ENCODE results near the gene MDFIC.

Gene MDFIC

GRCh38 chr7:114970308-114970707 lies 48.4 kb downstream of the MDFIC start:
- H3K27ac ChIP-seq, result no peak overlapping the region
- no peak for TF ChIP-seq CTCF (conservative IDR thresholded peaks at IDR 0.05)
- no peak for TF ChIP-seq ZFX (IDR thresholded peaks at IDR 0.05)

DNA sequence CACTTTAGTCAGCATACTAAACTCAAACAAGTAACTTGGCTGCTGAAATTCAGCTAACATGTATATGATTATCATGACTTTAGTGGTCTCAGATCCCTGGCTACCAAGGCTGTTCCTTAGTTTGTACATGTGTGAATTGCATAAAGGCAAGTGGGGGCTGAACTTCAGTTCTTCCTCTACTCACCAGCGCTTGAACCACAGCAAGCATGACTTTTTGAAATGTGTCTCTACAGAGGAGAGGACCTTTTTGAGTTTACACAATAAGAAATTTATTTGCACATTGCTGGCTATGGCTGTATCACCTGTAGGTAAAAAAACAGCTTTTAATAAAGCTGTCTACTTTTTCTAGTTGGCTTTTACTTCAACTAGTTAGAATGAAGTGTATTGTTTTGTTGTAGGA lies 48.8 kb downstream of the MDFIC start:
- H3K27ac ChIP-seq, result no peak overlapping the region
- TF ChIP-seq ZFX (IDR thresholded peaks at IDR 0.05), result no peak
- TF ChIP-seq CTCF (conservative IDR thresholded peaks at IDR 0.05), result no peak

- no peak for TF ChIP-seq CTCF (conservative IDR thresholded peaks at IDR 0.05)
- no peak overlapping the region for H3K27ac ChIP-seq
Observed at GRCh38 chr7:114972567-114972966, 50.7 kb downstream of the MDFIC start.

DNA sequence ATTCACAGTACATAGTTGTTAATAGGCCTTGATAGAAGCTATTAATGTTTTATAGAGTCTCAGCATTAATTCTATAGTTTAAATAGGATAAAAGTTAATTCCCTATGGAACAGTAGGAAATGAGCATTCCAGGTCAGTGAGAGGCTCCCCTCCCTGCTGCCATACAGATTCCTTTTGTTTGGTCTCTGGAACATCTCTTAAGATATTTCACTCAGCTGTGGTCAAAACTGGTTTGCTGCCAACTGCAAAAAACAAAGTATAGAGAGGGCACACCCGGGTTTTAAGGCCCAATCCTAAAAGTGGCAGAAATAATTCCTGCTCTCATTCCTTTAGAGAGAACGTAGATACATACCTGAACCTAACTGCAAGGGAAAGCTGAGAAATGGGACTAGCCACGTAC lies 51.3 kb downstream of the MDFIC start:
- TF ChIP-seq ZFX (IDR thresholded peaks at IDR 0.05) (no peak), CTCF (conservative IDR thresholded peaks at IDR 0.05) (no peak)
- no peak overlapping the region for H3K27ac ChIP-seq

- no peak overlapping the region for H3K27ac ChIP-seq
- TF ChIP-seq ZFX (IDR thresholded peaks at IDR 0.05), result no peak
- TF ChIP-seq CTCF (conservative IDR thresholded peaks at IDR 0.05), result no peak
Observed at GRCh38 chr7:114975401-114975800, 53.5 kb downstream of the MDFIC start.

GRCh38 chr7:114976666-114977065 lies 54.8 kb downstream of the MDFIC start:
- H3K27ac ChIP-seq, result no peak overlapping the region

GRCh38 chr7:114977277-114977676 lies 55.4 kb downstream of the MDFIC start:
- no peak for TF ChIP-seq ZFX (IDR thresholded peaks at IDR 0.05)
- no peak for TF ChIP-seq CTCF (conservative IDR thresholded peaks at IDR 0.05)
- H3K27ac ChIP-seq, result no peak overlapping the region

More at GRCh38 chr7:114976666-114977065, 54.8 kb downstream of the MDFIC start:
- TF ChIP-seq CTCF (conservative IDR thresholded peaks at IDR 0.05) (no peak), ZFX (IDR thresholded peaks at IDR 0.05) (no peak)
